ENCODE data around the gene GCK. TPM values are rescaled to one million over a fixed set of nuclear protein-coding genes. Genes with fewer than 3 reads are reported as not detected.

GCK gene
- total and polyA plus RNA-seq, 11 donors = 0.54 to 5.7 (median 1.9) TPM

DNA sequence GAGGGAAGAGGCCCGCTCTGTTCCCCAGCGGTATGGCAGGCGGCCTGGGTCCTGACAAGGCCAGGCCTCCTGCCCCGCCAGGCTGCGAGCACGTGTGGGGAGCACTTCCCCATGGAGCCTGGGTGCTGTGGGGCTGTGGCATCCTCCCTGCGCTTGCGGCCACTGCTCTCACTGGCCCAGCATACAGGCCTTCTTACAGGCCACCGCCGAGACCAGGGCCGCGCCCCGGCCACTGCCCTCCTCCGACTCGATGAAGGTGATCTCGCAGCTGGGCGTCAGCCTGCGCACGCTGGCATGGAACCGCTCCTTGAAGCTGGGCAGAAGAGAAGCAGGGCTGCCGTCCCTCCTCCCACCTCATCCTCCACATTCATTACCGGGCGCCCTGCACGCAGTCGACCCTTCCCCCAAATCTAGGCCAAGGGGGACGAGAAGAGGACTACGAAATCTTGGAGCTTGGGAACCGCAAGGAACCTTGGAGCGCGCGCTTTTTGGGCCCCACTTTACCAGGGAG is 44.2 kb downstream of the GCK start:
- no peak for ATAC-seq
- DNase-seq = no peak

DNA sequence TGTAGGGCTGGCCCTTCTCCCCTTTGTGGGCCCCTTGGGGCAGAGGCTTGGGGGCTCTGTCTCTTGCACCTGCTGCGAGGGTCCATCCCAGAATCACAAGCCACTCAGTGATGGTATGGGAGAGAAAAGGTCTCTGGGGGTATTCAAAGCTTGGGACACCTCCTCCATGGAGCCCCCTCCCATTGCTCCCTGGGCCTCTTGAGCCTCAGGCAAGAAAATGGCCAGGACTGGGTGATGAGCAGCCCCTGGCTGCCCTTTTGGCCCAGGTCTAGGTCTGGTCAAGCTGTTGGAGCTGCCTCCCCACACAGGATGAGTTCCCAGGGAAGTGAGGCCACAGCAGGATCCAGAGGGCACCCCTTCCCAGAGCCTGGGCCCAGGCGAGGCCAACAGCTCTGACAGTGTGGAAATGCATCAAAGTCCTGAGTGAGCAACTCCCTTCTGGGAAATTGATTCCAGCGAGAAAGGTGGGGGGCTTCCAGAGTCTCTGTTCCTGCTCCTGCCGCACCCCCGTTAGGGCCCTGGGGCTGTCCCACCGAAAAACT is 44.7 kb downstream of the GCK start:
- H3K4me1 ChIP-seq = peaks cover 0 to 22% (median 12%) of the 10 kb centered on the region in 12 donors
- WGBS, 4 donors = 84 to 93% (median 91%) methylated on average over 6 of the region's 6 CpGs
- ATAC-seq (no peak), DNase-seq (no peak)
- H3K4me3 ChIP-seq = no peak overlapping the region
- no peaks in the 10 kb centered on the region for H3K36me3 ChIP-seq
- no peak for TF ChIP-seq POLR2A (IDR thresholded peaks at IDR 0.05)
- TF ChIP-seq, protein P1, sequence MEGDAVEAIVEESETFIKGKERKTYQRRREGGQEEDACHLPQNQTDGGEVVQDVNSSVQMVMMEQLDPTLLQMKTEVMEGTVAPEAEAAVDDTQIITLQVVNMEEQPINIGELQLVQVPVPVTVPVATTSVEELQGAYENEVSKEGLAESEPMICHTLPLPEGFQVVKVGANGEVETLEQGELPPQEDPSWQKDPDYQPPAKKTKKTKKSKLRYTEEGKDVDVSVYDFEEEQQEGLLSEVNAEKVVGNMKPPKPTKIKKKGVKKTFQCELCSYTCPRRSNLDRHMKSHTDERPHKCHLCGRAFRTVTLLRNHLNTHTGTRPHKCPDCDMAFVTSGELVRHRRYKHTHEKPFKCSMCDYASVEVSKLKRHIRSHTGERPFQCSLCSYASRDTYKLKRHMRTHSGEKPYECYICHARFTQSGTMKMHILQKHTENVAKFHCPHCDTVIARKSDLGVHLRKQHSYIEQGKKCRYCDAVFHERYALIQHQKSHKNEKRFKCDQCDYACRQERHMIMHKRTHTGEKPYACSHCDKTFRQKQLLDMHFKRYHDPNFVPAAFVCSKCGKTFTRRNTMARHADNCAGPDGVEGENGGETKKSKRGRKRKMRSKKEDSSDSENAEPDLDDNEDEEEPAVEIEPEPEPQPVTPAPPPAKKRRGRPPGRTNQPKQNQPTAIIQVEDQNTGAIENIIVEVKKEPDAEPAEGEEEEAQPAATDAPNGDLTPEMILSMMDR (IDR thresholded peaks at IDR 0.05) = no peak
- intact Hi-C loops (cut with DNase I) = loop anchor here in 1 of 10 donors (5.0 kb wide), 1 partner anchor 48 kb away; no protein-coding TSS in a partner anchor
- peaks cover 0 to 18% (median 0%) of the 10 kb centered on the region in 9 donors for H3K27me3 ChIP-seq
- no peak overlapping the region for H3K27ac ChIP-seq
- no peaks in the 10 kb centered on the region for H3K9me3 ChIP-seq

More for the DNA sequence above, 44.2 kb downstream of the GCK start:
- TF ChIP-seq, protein P1 (IDR thresholded peaks at IDR 0.05) = no peak
- no peak for TF ChIP-seq POLR2A (IDR thresholded peaks at IDR 0.05)
- no peaks in the 10 kb centered on the region for H3K9me3 ChIP-seq
- WGBS, 4 donors = 71 to 78% (median 75%) methylated on average over 18 to 31 of the region's 31 CpGs
- H3K4me3 ChIP-seq = peak overlapping the region in 10 of 12 donors; percentile 44 to 68 (median 54)
- no peaks in the 10 kb centered on the region for H3K36me3 ChIP-seq
- H3K27me3 ChIP-seq = peaks cover 0 to 18% (median 0%) of the 10 kb centered on the region in 9 donors
- H3K27ac ChIP-seq = no peak overlapping the region
- intact Hi-C loops (cut with DNase I) = loop anchor here in 2 of 10 donors (5.0 kb wide), 1 partner anchor 47 kb away; no protein-coding TSS in a partner anchor
- H3K4me1 ChIP-seq = peaks cover 0 to 22% (median 12%) of the 10 kb centered on the region in 12 donors

DNA sequence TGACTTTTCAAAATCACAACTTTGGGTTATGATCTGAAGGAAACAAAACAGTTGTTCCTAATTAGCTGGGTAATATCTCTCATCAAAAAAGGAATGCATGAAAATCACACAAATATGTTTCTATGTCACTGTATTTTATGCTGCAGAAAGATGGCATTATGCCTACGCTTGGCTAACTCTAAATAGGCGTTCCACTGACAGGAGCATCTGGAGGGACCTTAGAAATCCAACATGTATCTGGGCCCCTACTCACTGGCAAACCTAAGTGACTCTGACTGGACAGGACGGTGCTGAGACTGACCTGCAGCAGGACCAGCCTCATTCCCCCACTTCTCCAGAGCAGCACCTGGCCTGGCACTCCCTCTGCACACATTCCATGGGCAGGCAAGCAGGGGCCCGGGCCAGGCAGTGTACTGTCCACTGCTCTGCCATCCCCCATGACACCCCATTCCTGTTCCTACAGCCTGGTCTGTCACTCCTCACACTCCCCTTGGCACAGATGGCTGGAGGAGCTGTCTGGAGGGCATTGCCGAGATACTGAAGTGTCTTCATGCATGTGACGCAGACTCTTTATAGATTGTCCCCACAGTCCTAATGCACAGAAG is 45.5 kb downstream of the GCK start:
- no peaks in the 10 kb centered on the region for H3K36me3 ChIP-seq
- H3K27me3 ChIP-seq = peaks cover 0 to 18% (median 0%) of the 10 kb centered on the region in 9 donors
- WGBS, 4 donors = 63 to 83% (median 71%) methylated on average over 6 of the region's 6 CpGs
- DNase-seq (no peak), ATAC-seq (no peak)
- H3K4me1 ChIP-seq = peaks cover 0 to 22% (median 12%) of the 10 kb centered on the region in 12 donors
- H3K27ac ChIP-seq = no peak overlapping the region
- H3K9me3 ChIP-seq = no peaks in the 10 kb centered on the region
- intact Hi-C loops (cut with DNase I) = loop anchor here in 1 of 10 donors (5.0 kb wide), 1 partner anchor 49 kb away; no protein-coding TSS in a partner anchor
- TF ChIP-seq, protein P1 (IDR thresholded peaks at IDR 0.05) = no peak
- TF ChIP-seq POLR2A (IDR thresholded peaks at IDR 0.05) = no peak
- no peak overlapping the region for H3K4me3 ChIP-seq

DNA sequence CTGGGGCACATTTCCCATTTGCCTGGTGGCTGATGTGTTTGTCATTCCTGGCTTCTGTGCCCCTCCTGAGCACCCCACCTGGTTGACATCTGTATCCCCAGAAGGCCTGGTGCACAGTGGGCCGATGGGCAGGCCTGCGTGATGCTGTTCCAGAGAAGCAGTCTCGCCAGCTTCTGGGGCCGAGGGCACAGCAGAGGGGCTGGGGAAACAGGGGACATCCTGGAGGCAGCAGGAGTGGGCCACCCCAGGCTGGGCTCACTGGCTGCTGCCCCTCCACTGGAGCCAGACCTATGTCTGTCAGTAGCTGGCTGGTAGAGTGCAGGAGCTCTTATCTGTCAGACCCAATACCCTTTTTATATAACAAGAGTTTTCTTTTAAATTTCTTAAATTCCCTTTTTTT is 47.2 kb downstream of the GCK start:
- ATAC-seq (no peak), DNase-seq (peak in 1 of 5 donors; percentile 21)
- TF ChIP-seq, protein P1 (IDR thresholded peaks at IDR 0.05) = no peak
- TF ChIP-seq POLR2A (IDR thresholded peaks at IDR 0.05) = no peak
- H3K36me3 ChIP-seq = no peaks in the 10 kb centered on the region
- H3K27me3 ChIP-seq = peaks cover 0 to 18% (median 0%) of the 10 kb centered on the region in 9 donors
- no peak overlapping the region for H3K4me3 ChIP-seq
- intact Hi-C loops (cut with DNase I) = loop anchor here in 1 of 10 donors (5.0 kb wide), 1 partner anchor 50 kb away; no protein-coding TSS in a partner anchor
- no peaks in the 10 kb centered on the region for H3K9me3 ChIP-seq
- peaks cover 0 to 22% (median 12%) of the 10 kb centered on the region in 12 donors for H3K4me1 ChIP-seq
- no peak overlapping the region for H3K27ac ChIP-seq
- 88 to 94% (median 92%) methylated on average over 4 of the region's 4 CpGs for WGBS, 4 donors

Data from heart left ventricle (tissue), 16 donors.